ENCODE results near the gene TEX53. TPM values are rescaled to one million over a fixed set of nuclear protein-coding genes. Genes with fewer than 3 reads are reported as not detected.

The TEX53 gene
- total RNA-seq, 1 experiment from 2014 or later, result not detected

- TF ChIP-seq USF2 (CRISPR knock-in tag; IDR thresholded peaks at IDR 0.05) (no peak), TCF7 (CRISPR knock-in tag; IDR thresholded peaks at IDR 0.05; ENCODE audit: low read depth) (no peak), TEAD4 (CRISPR knock-in tag; IDR thresholded peaks at IDR 0.05) (no peak), PRRX2 (CRISPR knock-in tag; IDR thresholded peaks at IDR 0.05) (no peak), IRF2 (CRISPR knock-in tag; IDR thresholded peaks at IDR 0.05; ENCODE audit: borderline replicate concordance, low read depth) (no peak)
Measured at GRCh38 chr9:114631166-114631565, 26.4 kb downstream of the TEX53 start (continued).

GRCh38 chr9:114629563-114630090 lies 28.0 kb downstream of the TEX53 start:
- H3K36me3 Mint-ChIP-seq, result peaks cover 18% of the 10 kb centered on the region
- TF ChIP-seq CBFB (CRISPR knock-in tag; IDR thresholded peaks at IDR 0.05; ENCODE audit: low read depth), result no peak
- no peak for TF ChIP-seq IRF2 (CRISPR knock-in tag; IDR thresholded peaks at IDR 0.05; ENCODE audit: borderline replicate concordance, low read depth)
- TF ChIP-seq E2F5 (CRISPR knock-in tag; IDR thresholded peaks at IDR 0.05), result no peak
- no peak for TF ChIP-seq CDX4 (CRISPR knock-in tag; IDR thresholded peaks at IDR 0.05; ENCODE audit: borderline replicate concordance)
- no peak for TF ChIP-seq NR1H2 (CRISPR knock-in tag; IDR thresholded peaks at IDR 0.05)
- no peak for TF ChIP-seq AR (CRISPR knock-in tag; IDR thresholded peaks at IDR 0.05)
- TF ChIP-seq KAT7 (CRISPR knock-in tag; IDR thresholded peaks at IDR 0.05; ENCODE audit: borderline replicate concordance), result no peak
- TF ChIP-seq FOXP4 (CRISPR knock-in tag; IDR thresholded peaks at IDR 0.05), result no peak
- no peak for TF ChIP-seq SMAD4 (CRISPR knock-in tag; IDR thresholded peaks at IDR 0.05)
- TF ChIP-seq SOX15 (CRISPR knock-in tag; IDR thresholded peaks at IDR 0.05), result no peak
- H3K4me1 Mint-ChIP-seq, result no peaks in the 10 kb centered on the region
- ATAC-seq (no peak), DNase-seq (ENCODE audit: low spot score) (no peak)
- no peaks in the 10 kb centered on the region for H3K27me3 Mint-ChIP-seq (ENCODE audit: low read depth)
- no peak overlapping the region for H3K4me3 Mint-ChIP-seq
- ChIA-PET POLR2A (interaction anchor here (1.1 kb wide), 1 partner anchor 125 kb away, joined by 4 read pairs; no protein-coding TSS in a partner anchor), CTCF (no interaction called here)
- H3K27ac Mint-ChIP-seq, result no peak overlapping the region
- no peaks in the 10 kb centered on the region for H3K9me3 Mint-ChIP-seq

- no peak for DNase-seq (ENCODE audit: low spot score)
- Mint-ChIP-seq H3K27me3 (ENCODE audit: low read depth) (no peaks in the 10 kb centered on the region), H3K4me1 (no peaks in the 10 kb centered on the region), H3K9me3 (no peaks in the 10 kb centered on the region), H3K27ac (no peak overlapping the region), H3K4me3 (no peak overlapping the region), H3K36me3 (peaks cover 18% of the 10 kb centered on the region)
- CTCF ChIA-PET, result no interaction called here
- POLR2A ChIA-PET, result no interaction called here
- no peak for ATAC-seq
- no peak for TF ChIP-seq E2F4 (CRISPR knock-in tag; IDR thresholded peaks at IDR 0.05; ENCODE audit: borderline replicate concordance, low read depth)
- no peak for TF ChIP-seq USF2 (CRISPR knock-in tag; IDR thresholded peaks at IDR 0.05)
- no peak for TF ChIP-seq MYBL2 (CRISPR knock-in tag; IDR thresholded peaks at IDR 0.05)
- TF ChIP-seq KAT7 (CRISPR knock-in tag; IDR thresholded peaks at IDR 0.05; ENCODE audit: borderline replicate concordance), result no peak
- TF ChIP-seq ZNF219 (CRISPR knock-in tag; IDR thresholded peaks at IDR 0.05; ENCODE audit: borderline replicate concordance), result no peak
- TF ChIP-seq ZNF281 (CRISPR knock-in tag; IDR thresholded peaks at IDR 0.05), result no peak
- no peak for TF ChIP-seq HMGA2 (CRISPR knock-in tag; IDR thresholded peaks at IDR 0.05)
Measured at GRCh38 chr9:114627553-114627952, 30.1 kb downstream of the TEX53 start.

Data from WTC11 (cell line).